GM18909 (cell line): Measurements from ENCODE around the gene SERPINA9.
"Not testable (repeated sequence)": the region's sequence is repeated elsewhere in the genome, so short reads cannot be mapped to it uniquely, and the experiment has no call there.

Source experiments
- ATAC-seq: cut with Tn5 transposase; IDR thresholded peaks from one replicate; pipeline ENCODE4 v1.9.1; 2021; ENCODE audit warnings: mild to moderate bottlenecking; ENCODE audit not compliant: unreplicated experiment, poor library complexity

The SERPINA9 gene

GRCh38 chr14:94489336-94489735 is 13.3 kb upstream of the SERPINA9 start:
- no peak for ATAC-seq

- no peak for ATAC-seq
These were observed 10.9 kb upstream of the SERPINA9 start for GRCh38 chr14:94486883-94487282.

- ATAC-seq, result no peak
These were observed 10.2 kb upstream of the SERPINA9 start for GRCh38 chr14:94485944-94486841.

- ATAC-seq, result no peak
These were observed 8.5 kb upstream of the SERPINA9 start for GRCh38 chr14:94484481-94484880.

GRCh38 chr14:94483729-94484275 is 7.8 kb upstream of the SERPINA9 start:
- ATAC-seq, result no peak

- peak; percentile 77 for ATAC-seq
These were observed 7.1 kb upstream of the SERPINA9 start for GRCh38 chr14:94483071-94483451.

GRCh38 chr14:94482132-94483070 is 6.4 kb upstream of the SERPINA9 start:
- not testable (repeated sequence) for ATAC-seq

GRCh38 chr14:94481468-94482131 is 5.6 kb upstream of the SERPINA9 start:
- no peak for ATAC-seq

GRCh38 chr14:94480809-94481208 is 4.8 kb upstream of the SERPINA9 start:
- ATAC-seq, result no peak

GRCh38 chr14:94478420-94478819 is 2.4 kb upstream of the SERPINA9 start:
- no peak for ATAC-seq

- no peak for ATAC-seq
These were observed 1.4 kb downstream of the SERPINA9 start for GRCh38 chr14:94474581-94475031.

GRCh38 chr14:94473666-94474410 is 2.2 kb downstream of the SERPINA9 start:
- ATAC-seq, result no peak

- ATAC-seq, result no peak
These were observed 3.2 kb downstream of the SERPINA9 start for GRCh38 chr14:94472842-94473241.

GRCh38 chr14:94471045-94471444 is 5.0 kb downstream of the SERPINA9 start:
- ATAC-seq, result no peak

GRCh38 chr14:94470311-94470710 is 5.7 kb downstream of the SERPINA9 start:
- no peak for ATAC-seq

GRCh38 chr14:94469261-94469660 is 6.7 kb downstream of the SERPINA9 start:
- no peak for ATAC-seq

GRCh38 chr14:94467728-94468520 is 8.1 kb downstream of the SERPINA9 start:
- no peak for ATAC-seq

GRCh38 chr14:94466706-94467370 is 9.2 kb downstream of the SERPINA9 start:
- ATAC-seq, result no peak
